IMR-90 (cell line): ENCODE measurements around the gene C17orf50. TPM values are rescaled to one million over a fixed set of nuclear protein-coding genes. Genes with fewer than 3 reads are reported as not detected.

Source experiments
- ATAC-seq: fragments of 200-7000 bp; cut with Tn5 transposase; 2 replicates; pipeline ENCODE4 v1.9.1; 2020; ENCODE audit warnings: low read depth, mild to moderate bottlenecking, moderate library complexity
- BruUV-seq: library from RNA; stranded (reverse); fragments of 400-500 nt; replicated peaks from 2 replicates; lab custom pipeline; 2021; lab: Mats Ljungman, UMichigan
- CTCF ChIA-PET: fragments of 300-600 bp; formaldehyde crosslinking; extraction: SDS; loops from one replicate; lab custom pipeline; 2021; ENCODE audit warnings: antibody characterized with exemption; lab: Yijun Ruan, JAX
- POLR2A ChIA-PET: fragments of 300-600 bp; sonication (Branson Sonifier 250); formaldehyde crosslinking; loops from one replicate; lab custom pipeline; 2022; ENCODE audit warnings: antibody characterized with exemption; ENCODE audit not compliant: unreplicated experiment; lab: Charles Lee
- DNase-seq: peaks from one replicate; pipeline ENCODE4 v3.0.0; 2013
- H2AFZ ChIP-seq: replicated peaks from 2 replicates; pipeline ENCODE3; 2013; ENCODE audit warnings: low read length, mild to moderate bottlenecking; ENCODE audit not compliant: poor library complexity
- H2AK5ac ChIP-seq: 2 replicates; pipeline ENCODE4 v1.6.1; 2013; ENCODE audit warnings: low read depth, low read length, inconsistent platforms
- H2AK9ac ChIP-seq: replicated peaks from 2 replicates; pipeline ENCODE3; 2013; ENCODE audit warnings: mild to moderate bottlenecking, low read depth, low read length, moderate library complexity; ENCODE audit not compliant: poor library complexity
- H2BK120ac ChIP-seq: 2 replicates; pipeline ENCODE4 v1.6.1; 2013; ENCODE audit warnings: low read depth, low read length, inconsistent platforms
- H2BK15ac ChIP-seq: 3 replicates; pipeline ENCODE4 v1.6.1; 2013; ENCODE audit warnings: low read depth, low read length, inconsistent platforms
- H2BK20ac ChIP-seq: 2 replicates; pipeline ENCODE4 v1.6.1; 2013; ENCODE audit warnings: low read depth, mild to moderate bottlenecking, inconsistent platforms, low read length, moderate library complexity
- H2BK5ac ChIP-seq: 2 replicates; pipeline ENCODE4 v1.6.1; 2013; ENCODE audit warnings: mild to moderate bottlenecking, low read depth, low read length, inconsistent platforms; ENCODE audit not compliant: poor library complexity, severe bottlenecking
- H3K14ac ChIP-seq: replicated peaks from 2 replicates; pipeline ENCODE4 v1.6.1; 2013; ENCODE audit warnings: low read depth, low read length, inconsistent platforms
- H3K18ac ChIP-seq: 2 replicates; pipeline ENCODE4 v1.6.1; 2013; ENCODE audit warnings: low read depth, low read length, control low read depth
- H3K23ac ChIP-seq: 2 replicates; pipeline ENCODE4 v1.6.1; 2013; ENCODE audit warnings: low read depth, low read length, inconsistent platforms
- H3K27ac ChIP-seq: 2 replicates; pipeline ENCODE4 v1.5.1; 2013; ENCODE audit warnings: mild to moderate bottlenecking, control low read depth, low read length; ENCODE audit not compliant: insufficient read depth
- H3K27me3 ChIP-seq: 2 replicates; pipeline ENCODE4 v1.6.1; 2013; ENCODE audit warnings: low read length; ENCODE audit not compliant: control insufficient read depth, insufficient read depth
- H3K36me3 ChIP-seq: 2 replicates; pipeline ENCODE4 v1.6.1; 2013; ENCODE audit warnings: low read length, mixed read lengths; ENCODE audit not compliant: control insufficient read depth, insufficient read depth
- H3K4ac ChIP-seq: 2 replicates; pipeline ENCODE4 v1.6.1; 2013; ENCODE audit warnings: low read depth, low read length, inconsistent platforms
- H3K4me1 ChIP-seq: 2 replicates; pipeline ENCODE4 v1.6.1; 2013; ENCODE audit warnings: low read length, mixed read lengths; ENCODE audit not compliant: control insufficient read depth, insufficient read depth
- H3K4me2 ChIP-seq: 2 replicates; pipeline ENCODE4 v1.6.1; 2013; ENCODE audit warnings: low read depth, mild to moderate bottlenecking, control low read depth, low read length, moderate library complexity
- H3K4me3 ChIP-seq: 2 replicates; pipeline ENCODE4 v1.5.1; 2013; ENCODE audit warnings: low read depth, mild to moderate bottlenecking, control low read depth, low read length, moderate library complexity; ENCODE audit not compliant: insufficient read depth
- H3K56ac ChIP-seq: 2 replicates; pipeline ENCODE4 v1.6.1; 2013; ENCODE audit warnings: low read length, inconsistent platforms; ENCODE audit not compliant: insufficient read depth; ENCODE audit errors: extremely low read depth
- H3K79me1 ChIP-seq, 2 experiments: 2 replicates each; pipeline ENCODE4 v1.6.1; 2013; ENCODE audit warnings: low read length in 2 of 2, inconsistent platforms in 1 of 2, low read depth in 1 of 2
- H3K9ac ChIP-seq: 2 replicates; pipeline ENCODE4 v1.6.1; 2013; ENCODE audit warnings: low read depth, low read length, control low read depth
- H3K9me1 ChIP-seq: 2 replicates; pipeline ENCODE4 v1.6.1; 2013; ENCODE audit warnings: low read length, inconsistent platforms; ENCODE audit not compliant: insufficient read depth
- H3K9me3 ChIP-seq: 2 replicates; pipeline ENCODE4 v1.6.1; 2013; ENCODE audit warnings: low read length; ENCODE audit not compliant: control insufficient read depth, insufficient read depth
- H4K20me1 ChIP-seq: 2 replicates; pipeline ENCODE4 v1.6.1; 2013; ENCODE audit warnings: low read length, inconsistent platforms; ENCODE audit not compliant: insufficient read depth
- H4K5ac ChIP-seq: 2 replicates; pipeline ENCODE4 v1.6.1; 2013; ENCODE audit warnings: mild to moderate bottlenecking, low read depth, low read length, control low read depth
- H4K8ac ChIP-seq, 2 experiments: 2 replicates each; pipeline ENCODE4 v1.6.1; 2013; ENCODE audit warnings: low read depth in 2 of 2, low read length in 2 of 2, control low read depth in 1 of 2, inconsistent platforms in 1 of 2
- H4K91ac ChIP-seq: 2 replicates; pipeline ENCODE4 v1.6.1; 2013; ENCODE audit warnings: low read depth, low read length, inconsistent platforms; ENCODE audit not compliant: insufficient read depth
- BHLHE40 ChIP-seq: fragments of 150-350 bp; IDR thresholded peaks from 2 replicates; pipeline ENCODE4 v1.6.1; 2016; ENCODE audit warnings: mild to moderate bottlenecking, low read depth, low read length
- CEBPB ChIP-seq: IDR thresholded peaks from 2 replicates; pipeline ENCODE4 v1.6.1; 2012; ENCODE audit warnings: low read depth, low read length, improper control_type of control experiment
- CHD1 ChIP-seq: IDR thresholded peaks from 2 replicates; pipeline ENCODE4 v1.6.1; 2012; ENCODE audit warnings: low read depth, low read length, improper control_type of control experiment
- FOS ChIP-seq: fragments of 150-350 bp; IDR thresholded peaks from 2 replicates; pipeline ENCODE4 v1.6.1; 2016; ENCODE audit warnings: low read depth, low read length
- MAFK ChIP-seq: IDR thresholded peaks from 2 replicates; pipeline ENCODE4 v1.6.1; 2012; ENCODE audit warnings: low read depth, low read length, improper control_type of control experiment
- MAZ ChIP-seq: IDR thresholded peaks from 2 replicates; pipeline ENCODE4 v1.6.1; 2012; ENCODE audit warnings: low read depth, mild to moderate bottlenecking, low read length, improper control_type of control experiment, moderate library complexity, borderline replicate concordance
- MXI1 ChIP-seq: IDR thresholded peaks from 2 replicates; pipeline ENCODE4 v1.6.1; 2012; ENCODE audit warnings: low read depth, mild to moderate bottlenecking, low read length, moderate library complexity, borderline replicate concordance
- NFE2L2 ChIP-seq: fragments of 150-350 bp; IDR thresholded peaks from 2 replicates; pipeline ENCODE4 v1.6.1; 2016; ENCODE audit warnings: low read depth, mild to moderate bottlenecking, low read length
- POLR2A ChIP-seq: IDR thresholded peaks from 2 replicates; pipeline ENCODE4 v1.6.1; 2012; ENCODE audit warnings: mild to moderate bottlenecking, low read depth, low read length
- RAD21 ChIP-seq: IDR thresholded peaks from 2 replicates; pipeline ENCODE4 v1.6.1; 2012; ENCODE audit warnings: low read length, improper control_type of control experiment
- RCOR1 ChIP-seq: IDR thresholded peaks from 2 replicates; pipeline ENCODE4 v1.6.1; 2012; ENCODE audit warnings: mild to moderate bottlenecking, low read length, improper control_type of control experiment; ENCODE audit not compliant: insufficient replicate concordance
- RFX5 ChIP-seq: IDR thresholded peaks from 2 replicates; pipeline ENCODE4 v1.8.0; 2012; ENCODE audit warnings: low read depth, mild to moderate bottlenecking, low read length, moderate library complexity
- SMC3 ChIP-seq: fragments of 150-350 bp; IDR thresholded peaks from 2 replicates; pipeline ENCODE4 v1.6.1; 2016; ENCODE audit warnings: low read depth, mild to moderate bottlenecking, antibody characterized with exemption, low read length, moderate library complexity
- USF2 ChIP-seq: fragments of 150-350 bp; IDR thresholded peaks from 2 replicates; pipeline ENCODE4 v1.6.1; 2017; ENCODE audit warnings: mild to moderate bottlenecking, antibody characterized with exemption, low read length, low read depth
- WGBS, 2 experiments: methylation state at CpG; one replicate each; pipeline versions ENCODE4 v1.1.5 to v1.1.7; 2013; ENCODE audit warnings: missing lambda C conversion rate in 2 of 2; ENCODE audit not compliant: insufficient read length in 1 of 2; ENCODE audit errors: extremely low coverage in 2 of 2; 5-methylcytosine and 5-hydroxymethylcytosine counted together
- dilution Hi-C: fragments of 300-500 bp; cut with HindIII; formaldehyde crosslinking; loops from one replicate; pipeline ENCODE4 v1.14.3; 2018; ENCODE audit warnings: low sequenced_read_pairs; ENCODE audit not compliant: unreplicated experiment
- in situ Hi-C: fragments of 300-500 bp; cut with MboI; formaldehyde crosslinking; loops from 3 replicates; pipeline ENCODE4 v1.14.3; 2019; ENCODE audit warnings: low sequenced_read_pairs, inconsistent platforms, mixed read lengths
- intact Hi-C: fragments of 100-400 bp; cut with micrococcal nuclease; formaldehyde crosslinking; loops from 2 replicates; pipeline ENCODE4 v1.10.0; 2022
- polyA plus RNA-seq, 3 experiments: library from polyadenylated mRNA; depleted of rRNA; stranded (reverse); fragments of >200 nt; gene quantifications; 2 replicates each; pipeline ENCODE4 v1.2.3, GENCODE V29; 2012; ENCODE audit warnings: low replicate concordance in 1 of 3
- total RNA-seq: library from RNA; depleted of rRNA; stranded (reverse); fragments of >200 nt; gene quantifications from 2 replicates; pipeline ENCODE4 v1.2.3, GENCODE V29; 2012
- TF ChIP-seq, protein P1 (sequence below): fragments of 150-350 bp; IDR thresholded peaks from 2 replicates; pipeline ENCODE4 v1.6.1; 2016; ENCODE audit warnings: low read depth, mild to moderate bottlenecking, low read length, moderate library complexity, borderline replicate concordance
- TF ChIP-seq, protein P2 (sequence below): conservative IDR thresholded peaks from 2 replicates; pipeline ENCODE4 v1.5.1; 2012; ENCODE audit warnings: mild to moderate bottlenecking, low read depth, low read length, improper control_type of control experiment

C17orf50 gene
- total and polyA plus RNA-seq, 2 of the 4 experiments (the other 2 are of a cell fraction), result not detected

GRCh38 chr17:35717475-35717874, 43.2 kb upstream of the C17orf50 start:
- CTCF ChIA-PET, result no interaction called here
- H2AFZ ChIP-seq, result no peak overlapping the region
- peaks cover 9% of the 10 kb centered on the region for H3K36me3 ChIP-seq

More at GRCh38 chr17:35717475-35717874, 43.2 kb upstream of the C17orf50 start:
- Histone ChIP-seq H2AK5ac (no peak overlapping the region), H3K56ac (no peak overlapping the region), H3K9me3 (no peaks in the 10 kb centered on the region), H3K18ac (no peak overlapping the region), H3K27ac (no peak overlapping the region), H3K4ac (no peak overlapping the region), H3K79me1 (peaks cover 10 to 32% of the 10 kb centered on the region in 2 experiments), H2BK5ac (no peak overlapping the region), H4K91ac (no peak overlapping the region), H3K27me3 (no peaks in the 10 kb centered on the region), H4K5ac (no peak overlapping the region), H2BK120ac (no peak overlapping the region), H3K9me1 (peaks cover 9% of the 10 kb centered on the region), H4K20me1 (peaks cover 16% of the 10 kb centered on the region; the same call in 1 of the 2 replicates), H3K4me1 (peaks cover 7% of the 10 kb centered on the region), H3K9ac (no peak overlapping the region), H3K4me3 (no peak overlapping the region), H2AK9ac (no peak overlapping the region), H4K8ac (no peak overlapping the region), H3K4me2 (no peak overlapping the region), H3K23ac (no peak overlapping the region), H2BK20ac (no peak overlapping the region), H2BK15ac (no peak overlapping the region), H3K14ac (no peak overlapping the region)
- intact Hi-C loops, result no loop called here
- no peak for TF ChIP-seq BHLHE40
- no peak for TF ChIP-seq CEBPB
- TF ChIP-seq MXI1, result no peak
- no peak for TF ChIP-seq POLR2A
- no peak for TF ChIP-seq RCOR1
- no peak for TF ChIP-seq MAFK
- no peak for TF ChIP-seq NFE2L2
- TF ChIP-seq RFX5, result no peak
- no peak for TF ChIP-seq FOS
- TF ChIP-seq, protein P1, sequence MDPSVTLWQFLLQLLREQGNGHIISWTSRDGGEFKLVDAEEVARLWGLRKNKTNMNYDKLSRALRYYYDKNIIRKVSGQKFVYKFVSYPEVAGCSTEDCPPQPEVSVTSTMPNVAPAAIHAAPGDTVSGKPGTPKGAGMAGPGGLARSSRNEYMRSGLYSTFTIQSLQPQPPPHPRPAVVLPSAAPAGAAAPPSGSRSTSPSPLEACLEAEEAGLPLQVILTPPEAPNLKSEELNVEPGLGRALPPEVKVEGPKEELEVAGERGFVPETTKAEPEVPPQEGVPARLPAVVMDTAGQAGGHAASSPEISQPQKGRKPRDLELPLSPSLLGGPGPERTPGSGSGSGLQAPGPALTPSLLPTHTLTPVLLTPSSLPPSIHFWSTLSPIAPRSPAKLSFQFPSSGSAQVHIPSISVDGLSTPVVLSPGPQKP, result no peak
- no peak for TF ChIP-seq CHD1
- TF ChIP-seq MAZ, result no peak
- no peak for TF ChIP-seq SMC3
- no peak for TF ChIP-seq USF2
- TF ChIP-seq RAD21, result no peak
- TF ChIP-seq, protein P2, sequence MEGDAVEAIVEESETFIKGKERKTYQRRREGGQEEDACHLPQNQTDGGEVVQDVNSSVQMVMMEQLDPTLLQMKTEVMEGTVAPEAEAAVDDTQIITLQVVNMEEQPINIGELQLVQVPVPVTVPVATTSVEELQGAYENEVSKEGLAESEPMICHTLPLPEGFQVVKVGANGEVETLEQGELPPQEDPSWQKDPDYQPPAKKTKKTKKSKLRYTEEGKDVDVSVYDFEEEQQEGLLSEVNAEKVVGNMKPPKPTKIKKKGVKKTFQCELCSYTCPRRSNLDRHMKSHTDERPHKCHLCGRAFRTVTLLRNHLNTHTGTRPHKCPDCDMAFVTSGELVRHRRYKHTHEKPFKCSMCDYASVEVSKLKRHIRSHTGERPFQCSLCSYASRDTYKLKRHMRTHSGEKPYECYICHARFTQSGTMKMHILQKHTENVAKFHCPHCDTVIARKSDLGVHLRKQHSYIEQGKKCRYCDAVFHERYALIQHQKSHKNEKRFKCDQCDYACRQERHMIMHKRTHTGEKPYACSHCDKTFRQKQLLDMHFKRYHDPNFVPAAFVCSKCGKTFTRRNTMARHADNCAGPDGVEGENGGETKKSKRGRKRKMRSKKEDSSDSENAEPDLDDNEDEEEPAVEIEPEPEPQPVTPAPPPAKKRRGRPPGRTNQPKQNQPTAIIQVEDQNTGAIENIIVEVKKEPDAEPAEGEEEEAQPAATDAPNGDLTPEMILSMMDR, result no peak
- ATAC-seq (peak; percentile 51), DNase-seq (peak; percentile 9)
- POLR2A ChIA-PET, result no interaction called here
- no TSS peak for BruUV-seq
- no CpG with 5 or more reads among the region's 2 CpGs for WGBS, 2 experiments
- dilution Hi-C loops, result no loop called here
- in situ Hi-C loops, result no loop called here
